OCI-LY3 (cell line): Measurements from ENCODE around the gene ACTL6B.

Experiments used
- H2AFZ ChIP-seq: fragments of 200-600, 300-600 bp; shearing (Covaris generic); 2 replicates; pipeline ENCODE4 v1.6.0; 2014; ENCODE audit warnings: antibody characterized with exemption, low read depth, low read length
- H3K27ac ChIP-seq: fragments of 200-600, 300-600 bp; sonication (generic); 2 replicates; pipeline ENCODE4 v1.5.1; 2014; ENCODE audit warnings: mild to moderate bottlenecking, low read length, moderate library complexity, mixed read lengths
- H3K27me3 ChIP-seq: fragments of 200-600, 300-600 bp; sonication (generic); 2 replicates; pipeline ENCODE4 v1.6.1; 2014; ENCODE audit warnings: low read depth, low read length, mixed read lengths
- H3K36me3 ChIP-seq: fragments of 200-600, 300-600 bp; sonication (generic); replicated peaks from 2 replicates; pipeline ENCODE3; 2014; ENCODE audit warnings: low read depth, low read length, mixed read lengths
- H3K4me1 ChIP-seq: fragments of 300-600, 200-600 bp; sonication (generic); 2 replicates; pipeline ENCODE4 v1.6.1; 2014; ENCODE audit warnings: low read length, mixed read lengths
- H3K4me2 ChIP-seq: fragments of 200-600, 300-600 bp; sonication (generic); 2 replicates; pipeline ENCODE4 v1.6.1; 2014; ENCODE audit warnings: low read length, mixed read lengths
- H3K4me3 ChIP-seq: fragments of 300-600, 200-600 bp; sonication (generic); 2 replicates; pipeline ENCODE4 v1.5.1; 2014; ENCODE audit warnings: antibody characterized with exemption, mild to moderate bottlenecking, low read length, moderate library complexity
- H3K79me2 ChIP-seq: fragments of 300-600, 200-600 bp; shearing (Covaris generic); 2 replicates; pipeline ENCODE4 v1.6.1; 2014; ENCODE audit warnings: mild to moderate bottlenecking, low read length, mixed read lengths
- H3K9ac ChIP-seq: fragments of 300-600, 200-600 bp; shearing (Covaris generic); 2 replicates; pipeline ENCODE4 v1.6.0; 2014; ENCODE audit warnings: mild to moderate bottlenecking, low read length, moderate library complexity
- H3K9me3 ChIP-seq: fragments of 200-600, 300-600 bp; shearing (Covaris generic); 2 replicates; pipeline ENCODE4 v1.6.1; 2014; ENCODE audit warnings: low read length, mixed read lengths; ENCODE audit not compliant: insufficient read depth
- H4K20me1 ChIP-seq: fragments of 200-600, 300-600 bp; sonication (generic); 2 replicates; pipeline ENCODE4 v1.6.1; 2016; ENCODE audit warnings: low read length, mixed read lengths; ENCODE audit not compliant: insufficient read depth
- CTCF ChIP-seq: fragments of 200-600, 300-600 bp; sonication (generic); IDR thresholded peaks from 2 replicates; pipeline ENCODE4 v1.5.1; 2014; ENCODE audit warnings: antibody characterized with exemption, low read length, low read depth
- EZH2phosphoT487 ChIP-seq: fragments of 200-600 bp; shearing (Covaris generic); IDR thresholded peaks from 2 replicates; pipeline ENCODE4 v1.6.1; 2018; ENCODE audit warnings: antibody characterized with exemption, mixed run types, low read depth

The ACTL6B gene

GRCh38 chr7:100680576-100681271 is 24.5 kb upstream of the ACTL6B start:
- Histone ChIP-seq H2AFZ (no peak overlapping the region), H3K79me2 (peaks cover 7% of the 10 kb centered on the region; the same call in 1 of the 2 replicates), H3K9me3 (no peaks in the 10 kb centered on the region), H3K27ac (no peak overlapping the region), H3K36me3 (peaks cover 41% of the 10 kb centered on the region), H3K4me2 (no peak overlapping the region), H3K27me3 (no peaks in the 10 kb centered on the region), H3K9ac (no peak overlapping the region), H4K20me1 (peaks cover 14% of the 10 kb centered on the region; the same call in 1 of the 2 replicates), H3K4me3 (no peak overlapping the region), H3K4me1 (no peaks in the 10 kb centered on the region)
- no peak for TF ChIP-seq CTCF
- no peak for TF ChIP-seq EZH2phosphoT487

- H3K9ac ChIP-seq = no peak overlapping the region
- no peak overlapping the region for H3K4me2 ChIP-seq
- H2AFZ ChIP-seq = no peak overlapping the region
- TF ChIP-seq CTCF (no peak), EZH2phosphoT487 (no peak)
- no peak overlapping the region for H3K4me3 ChIP-seq
- H3K27me3 ChIP-seq = no peaks in the 10 kb centered on the region
- H4K20me1 ChIP-seq = peaks cover 14% of the 10 kb centered on the region; the same call in 1 of the 2 replicates
- H3K27ac ChIP-seq = no peak overlapping the region
- H3K4me1 ChIP-seq = no peaks in the 10 kb centered on the region
- no peaks in the 10 kb centered on the region for H3K9me3 ChIP-seq
- peaks cover 12% of the 10 kb centered on the region; the same call in 1 of the 2 replicates for H3K79me2 ChIP-seq
- peaks cover 36% of the 10 kb centered on the region for H3K36me3 ChIP-seq
Observed at GRCh38 chr7:100679927-100680575, 23.8 kb upstream of the ACTL6B start.

- Histone ChIP-seq H4K20me1 (peaks cover 14% of the 10 kb centered on the region; the same call in 1 of the 2 replicates), H3K9me3 (no peaks in the 10 kb centered on the region), H3K27me3 (no peaks in the 10 kb centered on the region), H3K36me3 (peaks cover 32% of the 10 kb centered on the region), H2AFZ (no peak overlapping the region), H3K4me1 (no peaks in the 10 kb centered on the region), H3K4me3 (no peak overlapping the region), H3K9ac (no peak overlapping the region), H3K27ac (no peak overlapping the region), H3K79me2 (peaks cover 20% of the 10 kb centered on the region), H3K4me2 (no peak overlapping the region)
- TF ChIP-seq EZH2phosphoT487 (no peak), CTCF (no peak)
Observed at GRCh38 chr7:100679129-100679926, 23.1 kb upstream of the ACTL6B start.
